A673 (cell line): ENCODE data around the gene EPB41L5. TPM values are rescaled to one million over a fixed set of nuclear protein-coding genes. Genes with fewer than 3 reads are reported as not detected.

Experiments used
- BruUV-seq: library from RNA; stranded (reverse); fragments of 400-500 nt; replicated peaks from 2 replicates; lab custom pipeline; 2021; lab: Mats Ljungman, UMichigan
- CTCF ChIA-PET: fragments of 300-600 bp; sonication (Branson Sonifier 250); formaldehyde crosslinking; loops from one replicate; lab custom pipeline; 2022; ENCODE audit warnings: antibody characterized with exemption; lab: Charles Lee
- POLR2A ChIA-PET: fragments of 300-600 bp; sonication (Branson Sonifier 250); formaldehyde crosslinking; loops from one replicate; lab custom pipeline; 2022; ENCODE audit warnings: antibody characterized with exemption; ENCODE audit not compliant: low non-redundant PET; lab: Charles Lee
- DNase-seq: peaks from one replicate; pipeline ENCODE4 v3.0.0-alpha.2; 2015; ENCODE audit warnings: low spot score
- H3K27ac ChIP-seq: fragments of 200-600 bp; sonication (generic); 2 replicates; pipeline ENCODE4 v1.5.1; 2016; ENCODE audit warnings: mixed run types, low read depth, mild to moderate bottlenecking, mixed read lengths, antibody characterized with exemption, low read length; ENCODE audit not compliant: poor library complexity, severe bottlenecking
- H3K27me3 ChIP-seq: fragments of 200-600 bp; sonication (generic); replicated peaks from 2 replicates; pipeline ENCODE4 v1.6.1; 2017; ENCODE audit warnings: mixed run types, low read depth, mild to moderate bottlenecking, mixed read lengths, antibody characterized with exemption, low read length; ENCODE audit not compliant: insufficient read depth, poor library complexity
- H3K36me3 ChIP-seq: fragments of 200-600 bp; sonication (generic); 2 replicates; pipeline ENCODE4 v1.6.1; 2016; ENCODE audit warnings: mixed run types, mild to moderate bottlenecking, mixed read lengths, antibody characterized with exemption, low read length; ENCODE audit not compliant: insufficient read depth, poor library complexity, severe bottlenecking
- H3K4me1 ChIP-seq: fragments of 200-600 bp; sonication (generic); 2 replicates; pipeline ENCODE4 v1.6.1; 2017; ENCODE audit warnings: mixed run types, mild to moderate bottlenecking, mixed read lengths, antibody characterized with exemption, low read length; ENCODE audit not compliant: insufficient read depth, poor library complexity, severe bottlenecking
- H3K4me3 ChIP-seq: fragments of 200-600 bp; sonication (generic); 2 replicates; pipeline ENCODE4 v1.5.1; 2016; ENCODE audit warnings: low read depth, mixed run types, mild to moderate bottlenecking, mixed read lengths, low read length; ENCODE audit not compliant: poor library complexity, severe bottlenecking
- H3K9me3 ChIP-seq: fragments of 200-600 bp; sonication (generic); 2 replicates; pipeline ENCODE4 v1.6.1; 2016; ENCODE audit warnings: mixed run types, low read depth, mild to moderate bottlenecking, mixed read lengths, antibody characterized with exemption, low read length; ENCODE audit not compliant: poor library complexity, severe bottlenecking
- CTCF ChIP-seq: fragments of 300-800, 200-600 bp; sonication (generic); conservative IDR thresholded peaks from 2 replicates; pipeline ENCODE4 v1.5.1; 2017; ENCODE audit warnings: low read depth, mild to moderate bottlenecking, antibody characterized with exemption, low read length, moderate library complexity, mixed read lengths
- EZH2 ChIP-seq: fragments of 200-600 bp; sonication (generic); IDR thresholded peaks from 2 replicates; pipeline ENCODE4 v1.6.1; 2017; ENCODE audit warnings: borderline replicate concordance, low read depth, mild to moderate bottlenecking, mixed read lengths, antibody characterized with exemption, low read length; ENCODE audit not compliant: poor library complexity, severe bottlenecking
- intact Hi-C: fragments of 100-400 bp; cut with micrococcal nuclease; formaldehyde crosslinking; loops from one replicate; pipeline ENCODE4 v1.10.0; 2022; ENCODE audit not compliant: unreplicated experiment
- total RNA-seq: library from RNA; stranded (reverse); gene quantifications from 2 replicates; pipeline ENCODE4 v1.2.3, GENCODE V29; 2021

EPB41L5 gene
- total RNA-seq, 1 experiment from 2014 or later: 26.5 TPM

- no TSS peak for BruUV-seq
- POLR2A ChIA-PET: no interaction called here
- TF ChIP-seq CTCF (no peak), EZH2 (no peak)
- intact Hi-C loops: loop anchor here (10.0 kb wide), 1 partner anchor 253 kb away; the partner anchor contains the start of gene PTPN4
- Histone ChIP-seq H3K27ac (no peak overlapping the region), H3K27me3 (no peaks in the 10 kb centered on the region), H3K9me3 (no peaks in the 10 kb centered on the region), H3K4me3 (no peak overlapping the region), H3K36me3 (no peaks in the 10 kb centered on the region), H3K4me1 (no peaks in the 10 kb centered on the region)
- DNase-seq: no peak
- CTCF ChIA-PET: no interaction called here
These were observed 5.0 kb upstream of the EPB41L5 start for GRCh38 chr2:120007851-120008250.

DNA sequence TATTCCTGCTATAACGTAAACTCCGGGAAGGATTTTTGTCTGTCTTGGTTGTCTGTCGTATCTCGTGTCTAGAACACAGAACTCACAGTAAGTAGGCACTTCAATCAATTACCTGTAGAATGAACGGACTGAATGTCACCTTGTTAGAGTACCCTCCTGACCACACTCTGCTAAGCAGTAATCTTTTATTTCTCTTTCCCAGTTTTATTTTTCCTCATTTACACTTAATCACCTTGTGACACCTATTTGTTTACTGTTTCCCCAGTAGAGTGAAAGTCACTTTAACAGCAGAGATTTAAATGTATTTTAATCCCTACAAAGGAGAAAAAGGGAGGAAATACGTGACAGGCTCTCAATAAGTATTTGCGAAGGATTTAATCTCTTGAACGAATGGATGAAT, 514 bp upstream of the EPB41L5 start:
- H3K36me3 ChIP-seq: no peaks in the 10 kb centered on the region
- no peak for DNase-seq
- intact Hi-C loops: loop anchor here (5.0 kb wide), 1 partner anchor 310 kb away; no protein-coding TSS in a partner anchor
- CTCF ChIA-PET: no interaction called here
- peaks cover 7% of the 10 kb centered on the region for H3K4me1 ChIP-seq
- no peaks in the 10 kb centered on the region for H3K27me3 ChIP-seq
- peak overlapping the region; percentile 91 for H3K27ac ChIP-seq
- no TSS peak for BruUV-seq
- TF ChIP-seq EZH2: no peak
- TF ChIP-seq CTCF: no peak
- H3K4me3 ChIP-seq: peak overlapping the region; percentile 74
- H3K9me3 ChIP-seq: no peaks in the 10 kb centered on the region
- POLR2A ChIA-PET: no interaction called here

DNA sequence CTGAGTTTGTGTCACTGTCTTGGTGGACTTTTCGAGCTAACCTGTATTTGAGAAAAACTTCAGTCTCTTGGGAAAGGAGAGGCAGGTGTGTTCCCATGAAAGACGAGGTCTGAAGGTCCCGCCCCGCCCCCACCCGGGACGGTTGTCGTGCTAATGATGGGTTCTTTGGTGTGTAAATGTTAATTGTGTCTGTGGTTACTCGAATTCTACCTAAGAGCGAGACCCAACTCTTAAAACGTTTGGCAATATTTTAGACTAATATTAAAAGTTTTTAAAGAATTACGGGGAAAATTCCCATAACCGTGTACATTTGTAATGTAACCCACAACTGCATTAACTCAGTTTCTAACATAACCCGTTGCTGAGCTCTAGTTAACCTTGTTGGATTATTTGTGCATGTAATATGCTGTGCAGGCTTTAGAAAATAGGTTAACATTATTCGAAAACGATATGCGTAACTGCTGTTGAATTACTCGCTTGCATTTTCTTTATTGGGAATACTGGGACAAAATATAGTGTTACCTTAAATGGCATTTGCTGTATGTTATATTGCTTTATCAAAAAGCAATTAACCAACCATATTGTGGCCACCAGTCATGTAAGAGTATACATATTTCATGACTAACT, 833 bp downstream of the EPB41L5 start:
- Histone ChIP-seq H3K36me3 (no peaks in the 10 kb centered on the region), H3K27ac (peak overlapping the region; percentile 91), H3K9me3 (no peaks in the 10 kb centered on the region), H3K27me3 (no peaks in the 10 kb centered on the region), H3K4me3 (peak overlapping the region; percentile 74), H3K4me1 (peaks cover 7% of the 10 kb centered on the region)
- intact Hi-C loops: loop anchor here (5.0 kb wide), 1 partner anchor 311 kb away; no protein-coding TSS in a partner anchor
- peak; percentile 32 for DNase-seq
- CTCF ChIA-PET: no interaction called here
- POLR2A ChIA-PET: no interaction called here
- TSS peak; percentile 69 for BruUV-seq
- no peak for TF ChIP-seq EZH2
- no peak for TF ChIP-seq CTCF
